Measurements from ENCODE around the gene TUBGCP2. TPM values are rescaled to one million over a fixed set of nuclear protein-coding genes. Genes with fewer than 3 reads are reported as not detected.

The TUBGCP2 gene
- total and polyA plus RNA-seq, 11 donors = 33.5 to 49.5 (median 38.2) TPM

GRCh38 chr10:133314911-133315310 is 6.2 kb upstream of the TUBGCP2 start:
- Histone ChIP-seq H3K27me3 (peaks cover 0 to 11% (median 6%) of the 10 kb centered on the region in 9 donors), H3K4me3 (no peak overlapping the region), H3K9me3 (no peaks in the 10 kb centered on the region), H3K36me3 (peaks cover 0 to 34% (median 26%) of the 10 kb centered on the region in 9 donors), H3K27ac (no peak overlapping the region), H3K4me1 (peaks cover 0 to 9% (median 4%) of the 10 kb centered on the region in 12 donors)
- TF ChIP-seq, protein P1, sequence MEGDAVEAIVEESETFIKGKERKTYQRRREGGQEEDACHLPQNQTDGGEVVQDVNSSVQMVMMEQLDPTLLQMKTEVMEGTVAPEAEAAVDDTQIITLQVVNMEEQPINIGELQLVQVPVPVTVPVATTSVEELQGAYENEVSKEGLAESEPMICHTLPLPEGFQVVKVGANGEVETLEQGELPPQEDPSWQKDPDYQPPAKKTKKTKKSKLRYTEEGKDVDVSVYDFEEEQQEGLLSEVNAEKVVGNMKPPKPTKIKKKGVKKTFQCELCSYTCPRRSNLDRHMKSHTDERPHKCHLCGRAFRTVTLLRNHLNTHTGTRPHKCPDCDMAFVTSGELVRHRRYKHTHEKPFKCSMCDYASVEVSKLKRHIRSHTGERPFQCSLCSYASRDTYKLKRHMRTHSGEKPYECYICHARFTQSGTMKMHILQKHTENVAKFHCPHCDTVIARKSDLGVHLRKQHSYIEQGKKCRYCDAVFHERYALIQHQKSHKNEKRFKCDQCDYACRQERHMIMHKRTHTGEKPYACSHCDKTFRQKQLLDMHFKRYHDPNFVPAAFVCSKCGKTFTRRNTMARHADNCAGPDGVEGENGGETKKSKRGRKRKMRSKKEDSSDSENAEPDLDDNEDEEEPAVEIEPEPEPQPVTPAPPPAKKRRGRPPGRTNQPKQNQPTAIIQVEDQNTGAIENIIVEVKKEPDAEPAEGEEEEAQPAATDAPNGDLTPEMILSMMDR (IDR thresholded peaks at IDR 0.05) = no peak
- TF ChIP-seq POLR2A (IDR thresholded peaks at IDR 0.05) = no peak
- intact Hi-C loops (cut with DNase I) = loop anchor here in 4 of 10 donors (5.0 to 10.0 kb wide), 5 partner anchors 168 to 480 kb away; no protein-coding TSS in a partner anchor
- no peak for DNase-seq
- WGBS, 4 donors = 91 to 95% (median 92%) methylated on average over 12 of the region's 12 CpGs
- no peak for ATAC-seq

DNA sequence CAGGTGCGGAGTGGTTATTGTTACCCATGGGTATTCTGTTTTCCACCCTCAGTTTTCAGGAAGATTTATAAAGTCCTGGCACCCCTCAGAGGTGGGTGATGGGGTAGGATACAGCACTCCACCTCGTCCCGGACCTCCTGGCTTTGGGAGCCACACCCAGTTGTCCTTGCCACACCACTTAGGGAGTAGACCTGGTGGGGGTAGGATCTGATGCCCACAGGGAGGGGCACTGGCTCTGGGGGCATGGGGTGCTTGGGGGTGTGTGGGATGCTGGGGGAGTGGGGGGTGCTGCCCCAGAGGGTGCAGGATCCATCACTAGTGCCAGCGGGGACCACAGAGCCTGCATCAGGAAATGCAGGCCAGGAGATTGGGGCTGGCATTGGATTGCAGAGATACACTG is 4.5 kb upstream of the TUBGCP2 start:
- TF ChIP-seq POLR2A (IDR thresholded peaks at IDR 0.05) = no peak
- TF ChIP-seq, protein P1 (IDR thresholded peaks at IDR 0.05) = no peak
- WGBS, 4 donors = 74 to 80% (median 79%) methylated on average over 4 of the region's 4 CpGs
- Histone ChIP-seq H3K27me3 (no peaks in the 10 kb centered on the region), H3K4me1 (peaks cover 0 to 11% (median 1%) of the 10 kb centered on the region in 12 donors), H3K4me3 (no peak overlapping the region), H3K27ac (no peak overlapping the region), H3K36me3 (peaks cover 0 to 38% (median 26%) of the 10 kb centered on the region in 9 donors), H3K9me3 (no peaks in the 10 kb centered on the region)
- DNase-seq = no peak
- intact Hi-C loops (cut with DNase I) = loop anchor here in 3 of 10 donors (5.0 to 10.0 kb wide), 3 partner anchors 294 to 478 kb away; no protein-coding TSS in a partner anchor
- ATAC-seq = no peak

DNA sequence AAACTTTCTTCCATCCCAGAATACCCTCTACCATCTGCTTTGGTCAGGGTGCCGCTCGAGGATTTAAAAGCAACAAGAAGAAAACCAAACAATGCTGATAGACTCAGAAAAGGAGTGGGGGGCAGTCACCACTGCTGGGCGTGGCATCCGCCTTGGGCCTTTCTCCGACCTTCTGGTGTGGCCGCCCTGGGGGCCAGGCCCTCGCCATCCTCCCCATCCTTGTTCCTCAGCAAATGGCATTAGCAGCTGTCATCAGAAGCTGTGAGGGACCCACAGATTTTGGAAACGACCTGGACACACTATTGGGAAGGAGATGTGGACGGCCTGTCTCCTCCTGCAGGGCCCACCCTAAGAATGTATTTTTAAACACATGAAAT is 4.1 kb upstream of the TUBGCP2 start:
- no peak for TF ChIP-seq POLR2A (IDR thresholded peaks at IDR 0.05)
- TF ChIP-seq, protein P1 (IDR thresholded peaks at IDR 0.05) = no peak
- intact Hi-C loops (cut with DNase I) = loop anchor here in 3 of 10 donors (5.0 to 10.0 kb wide), 3 partner anchors 295 to 478 kb away; no protein-coding TSS in a partner anchor
- WGBS, 4 donors = 88 to 96% (median 91%) methylated on average over 9 of the region's 9 CpGs
- DNase-seq = no peak
- no peak overlapping the region for H3K27ac ChIP-seq
- peaks cover 0 to 15% (median 4%) of the 10 kb centered on the region in 12 donors for H3K4me1 ChIP-seq
- no peak overlapping the region for H3K4me3 ChIP-seq
- H3K36me3 ChIP-seq = peaks cover 0 to 38% (median 26%) of the 10 kb centered on the region in 9 donors
- no peaks in the 10 kb centered on the region for H3K9me3 ChIP-seq
- ATAC-seq = no peak
- H3K27me3 ChIP-seq = no peaks in the 10 kb centered on the region

DNA sequence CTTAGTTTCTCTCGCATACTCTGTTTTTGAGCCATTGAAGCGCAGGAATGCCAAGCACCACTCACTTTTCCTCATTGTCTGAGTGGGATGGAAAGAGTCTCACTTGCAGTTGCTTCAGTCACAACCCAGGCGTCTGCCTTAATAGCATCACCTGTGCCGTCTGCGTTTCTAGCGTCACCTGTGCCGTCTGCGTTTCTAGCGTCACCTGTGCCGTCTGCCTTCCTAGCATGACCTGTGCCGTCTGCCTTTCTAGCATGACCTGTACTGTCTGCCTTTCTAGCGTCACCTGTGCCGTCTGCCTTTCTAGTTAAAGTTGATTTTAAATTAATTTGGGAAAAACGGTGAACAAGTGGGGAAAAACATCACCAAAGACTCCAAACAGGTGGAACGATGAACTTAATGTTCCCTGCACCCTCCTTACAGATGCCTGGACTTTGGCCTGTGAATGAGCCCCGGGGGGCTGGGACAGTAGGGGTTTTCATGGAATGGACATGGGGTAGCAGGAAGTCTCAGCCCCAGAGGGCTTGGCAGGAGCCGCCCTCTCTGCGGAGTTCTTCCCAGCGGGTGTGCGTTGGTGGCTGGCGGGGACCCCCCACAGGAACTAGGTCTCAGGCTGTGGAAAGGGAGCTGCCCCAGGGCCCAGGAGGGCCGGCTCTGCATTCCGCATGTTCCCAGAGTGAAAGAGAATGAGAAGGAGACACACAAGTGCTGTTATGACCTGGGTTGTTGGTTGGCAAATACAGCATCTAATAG is 3.5 kb upstream of the TUBGCP2 start:
- Histone ChIP-seq H3K27ac (no peak overlapping the region), H3K27me3 (no peaks in the 10 kb centered on the region), H3K9me3 (no peaks in the 10 kb centered on the region), H3K36me3 (peaks cover 0 to 38% (median 26%) of the 10 kb centered on the region in 9 donors), H3K4me1 (peaks cover 0 to 20% (median 9%) of the 10 kb centered on the region in 12 donors), H3K4me3 (no peak overlapping the region)
- ATAC-seq (no peak), DNase-seq (no peak)
- TF ChIP-seq, protein P1 (IDR thresholded peaks at IDR 0.05) = no peak
- no peak for TF ChIP-seq POLR2A (IDR thresholded peaks at IDR 0.05)
- intact Hi-C loops (cut with DNase I) = loop anchor here in 3 of 10 donors (5.0 to 10.0 kb wide), 3 partner anchors 295 to 477 kb away; no protein-coding TSS in a partner anchor
- WGBS, 4 donors = 90 to 94% (median 92%) methylated on average over 23 of the region's 23 CpGs

Data from heart left ventricle (tissue), 16 donors.